HEK293 (cell line): ENCODE measurements around the gene CPAMD8.

Source experiments
- CTCF ChIA-PET: fragments of 350-600 bp; formaldehyde crosslinking; extraction: SDS; loops from one replicate; lab custom pipeline; 2021; ENCODE audit warnings: antibody characterized with exemption; lab: Yijun Ruan, JAX
- POLR2A ChIA-PET: fragments of 300-600 bp; formaldehyde crosslinking; extraction: SDS; loops from one replicate; lab custom pipeline; 2020; ENCODE audit warnings: antibody characterized with exemption, inconsistent platforms; lab: Yijun Ruan, JAX
- H3K27ac ChIP-seq: fragments of 200-500 bp; sonication (Bioruptor generic); 2 replicates; pipeline ENCODE4 v1.5.1; 2014; ENCODE audit warnings: low read depth, low read length, control low read depth, inconsistent platforms; ENCODE audit errors: extremely low read depth
- H3K36me3 ChIP-seq, 2 experiments: fragments of 200-500 bp in 1 of 2; sonication (Bioruptor generic) in 1 of 2; 1 replicate in 1 of 2; 2 replicates in 1 of 2; pipeline ENCODE4 v1.5.1; 2014 to 2017; ENCODE audit warnings: inconsistent platforms in 2 of 2, low read length in 2 of 2; ENCODE audit not compliant: control insufficient read depth in 2 of 2, insufficient read depth in 1 of 2
- H3K4me1 ChIP-seq: fragments of 200-500 bp; sonication (Bioruptor generic); 2 replicates; pipeline ENCODE4 v1.5.1; 2014; ENCODE audit warnings: mild to moderate bottlenecking, low read length, inconsistent platforms; ENCODE audit not compliant: control insufficient read depth, insufficient read depth
- H3K4me3 ChIP-seq: 2 replicates; pipeline ENCODE4 v1.5.1; 2011; ENCODE audit warnings: low read depth, mild to moderate bottlenecking, control low read depth, low read length, moderate library complexity
- H3K9me3 ChIP-seq: fragments of 200-500 bp; sonication (Bioruptor generic); 2 replicates; pipeline ENCODE4 v1.5.1; 2014; ENCODE audit warnings: low read depth, low read length, inconsistent platforms; ENCODE audit not compliant: control insufficient read depth, insufficient read depth
- GFI1B ChIP-seq: fragments of 450-650 bp; formaldehyde crosslinking; IDR thresholded peaks from 2 replicates; pipeline ENCODE4 v1.5.1; 2016; ENCODE audit warnings: missing biosample characterization, missing genetic modification characterization
- KLF10 ChIP-seq: fragments of 450-650 bp; IDR thresholded peaks from 2 replicates; pipeline ENCODE4 v1.5.1; 2018; ENCODE audit warnings: missing biosample characterization, mild to moderate bottlenecking, missing genetic modification characterization
- ZBTB10 ChIP-seq: fragments of 450-650 bp; formaldehyde crosslinking; IDR thresholded peaks from 2 replicates; pipeline ENCODE4 v1.5.1; 2016; ENCODE audit warnings: missing biosample characterization, missing genetic modification characterization
- ZBTB21 ChIP-seq: fragments of 450-650 bp; formaldehyde crosslinking; IDR thresholded peaks from 2 replicates; pipeline ENCODE4 v1.5.1; 2017; ENCODE audit warnings: missing biosample characterization, missing genetic modification characterization
- ZIC2 ChIP-seq: fragments of 450-650 bp; formaldehyde crosslinking; IDR thresholded peaks from 2 replicates; pipeline ENCODE4 v1.5.1; 2016; ENCODE audit warnings: missing biosample characterization, missing genetic modification characterization
- ZNF112 ChIP-seq: fragments of 450-650 bp; formaldehyde crosslinking; IDR thresholded peaks from 2 replicates; pipeline ENCODE4 v1.5.0; 2017; ENCODE audit warnings: missing biosample characterization, missing genetic modification characterization
- ZNF146 ChIP-seq: fragments of 450-650 bp; formaldehyde crosslinking; IDR thresholded peaks from 2 replicates; pipeline ENCODE4 v1.5.1; 2016; ENCODE audit warnings: missing biosample characterization, missing genetic modification characterization
- ZNF211 ChIP-seq: fragments of 450-650 bp; formaldehyde crosslinking; IDR thresholded peaks from 2 replicates; pipeline ENCODE4 v1.5.1; 2016; ENCODE audit warnings: low read depth, missing biosample characterization, missing genetic modification characterization
- ZNF324 ChIP-seq: fragments of 450-650 bp; formaldehyde crosslinking; IDR thresholded peaks from 2 replicates; pipeline ENCODE4 v1.5.1; 2016; ENCODE audit warnings: missing biosample characterization, missing genetic modification characterization
- ZNF341 ChIP-seq: fragments of 450-650 bp; formaldehyde crosslinking; IDR thresholded peaks from 2 replicates; pipeline ENCODE4; 2016; ENCODE audit warnings: low read depth, missing biosample characterization, missing genetic modification characterization
- ZNF426 ChIP-seq: fragments of 450-650 bp; formaldehyde crosslinking; IDR thresholded peaks from 2 replicates; pipeline ENCODE4 v1.5.1; 2017; ENCODE audit warnings: missing biosample characterization, missing genetic modification characterization, mild to moderate bottlenecking, inconsistent platforms, moderate library complexity
- ZNF558 ChIP-seq: fragments of 450-650 bp; formaldehyde crosslinking; IDR thresholded peaks from 2 replicates; pipeline ENCODE4 v1.5.1; 2016; ENCODE audit warnings: missing biosample characterization, missing genetic modification characterization
- ZNF560 ChIP-seq: fragments of 450-650 bp; formaldehyde crosslinking; IDR thresholded peaks from 2 replicates; pipeline ENCODE4 v1.5.1; 2017; ENCODE audit warnings: missing biosample characterization, missing genetic modification characterization, borderline replicate concordance
- ZNF600 ChIP-seq: fragments of 450-650 bp; formaldehyde crosslinking; IDR thresholded peaks from 2 replicates; pipeline ENCODE4 v1.5.1; 2016; ENCODE audit warnings: missing biosample characterization, missing genetic modification characterization
- ZNF623 ChIP-seq: fragments of 450-650 bp; formaldehyde crosslinking; IDR thresholded peaks from 2 replicates; pipeline ENCODE4 v1.5.1; 2016; ENCODE audit warnings: missing biosample characterization, missing genetic modification characterization
- ZNF677 ChIP-seq: fragments of 450-650 bp; IDR thresholded peaks from 2 replicates; pipeline ENCODE4 v1.5.0; 2018; ENCODE audit warnings: missing biosample characterization, mild to moderate bottlenecking, missing genetic modification characterization, moderate library complexity
- ZNF776 ChIP-seq: fragments of 450-650 bp; formaldehyde crosslinking; IDR thresholded peaks from 2 replicates; pipeline ENCODE4 v1.5.0; 2017; ENCODE audit warnings: missing biosample characterization, missing genetic modification characterization, borderline replicate concordance
- ZNF837 ChIP-seq: fragments of 450-650 bp; formaldehyde crosslinking; IDR thresholded peaks from 2 replicates; pipeline ENCODE4 v1.5.1; 2016; ENCODE audit warnings: missing biosample characterization, missing genetic modification characterization
- TF ChIP-seq, protein P1 (sequence below): fragments of 450-650 bp; formaldehyde crosslinking; IDR thresholded peaks from 2 replicates; pipeline ENCODE4 v1.5.1; 2017; ENCODE audit warnings: missing biosample characterization, missing genetic modification characterization
- TF ChIP-seq, protein P2 (sequence below): fragments of 450-650 bp; formaldehyde crosslinking; IDR thresholded peaks from 2 replicates; pipeline ENCODE4 v1.5.1; 2016; ENCODE audit warnings: missing biosample characterization, missing genetic modification characterization

Gene CPAMD8

GRCh38 chr19:16868423-16869130, 158.0 kb downstream of the CPAMD8 start:
- Histone ChIP-seq H3K9me3 (no peaks in the 10 kb centered on the region), H3K27ac (no peak overlapping the region), H3K36me3 (peaks cover 16 to 88% of the 10 kb centered on the region in 2 experiments; a peak in 2 of 3 replicates), H3K4me1 (no peaks in the 10 kb centered on the region), H3K4me3 (no peak overlapping the region)
- ChIA-PET POLR2A (no interaction called here), CTCF (no interaction called here)
- no peak for TF ChIP-seq ZNF341
- no peak for TF ChIP-seq ZNF837 (tag by site-specific recombination)
- TF ChIP-seq ZNF623 (tag by site-specific recombination), result peak; percentile 93

- H3K27ac ChIP-seq, result no peak overlapping the region
- POLR2A ChIA-PET, result no interaction called here
- CTCF ChIA-PET, result no interaction called here
- no peaks in the 10 kb centered on the region for H3K9me3 ChIP-seq
- no peak overlapping the region for H3K4me3 ChIP-seq
- peaks cover 16 to 89% of the 10 kb centered on the region in 2 experiments; a peak in 2 of 3 replicates for H3K36me3 ChIP-seq
- no peaks in the 10 kb centered on the region for H3K4me1 ChIP-seq
- TF ChIP-seq ZIC2 (tag by site-specific recombination) (0 out of 2 replicates have a peak, but pooled peaks have one; percentile 5), ZNF558 (tag by site-specific recombination) (no peak)
Observed at GRCh38 chr19:16867211-16867610, 159.4 kb downstream of the CPAMD8 start.

DNA sequence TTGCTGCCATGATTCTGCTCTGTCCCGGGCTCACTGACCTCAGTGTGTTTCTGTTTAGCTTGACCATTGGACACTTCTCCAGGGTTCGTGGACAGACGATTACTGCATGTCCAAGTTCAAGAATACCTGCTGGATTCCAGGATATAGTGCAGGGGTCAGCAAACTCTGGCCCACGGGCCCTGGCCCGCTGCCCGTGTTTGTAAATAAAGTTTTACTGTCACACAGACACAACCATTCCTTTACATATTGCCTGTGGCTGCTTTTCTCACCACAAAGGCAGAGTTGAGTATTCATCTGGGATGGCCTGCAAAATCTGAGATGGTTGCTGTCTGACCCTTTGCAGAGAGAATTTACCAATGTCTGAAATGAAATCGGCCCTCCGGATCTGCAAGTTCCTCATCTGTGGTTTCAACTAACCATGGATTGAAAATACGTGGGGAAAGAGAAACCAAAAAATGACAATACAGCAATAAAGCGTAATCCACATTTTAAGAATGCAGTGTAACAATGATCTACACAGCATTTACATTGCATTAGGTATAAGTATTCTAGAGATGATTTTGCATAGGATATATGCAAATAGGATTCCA, 163.7 kb downstream of the CPAMD8 start:
- Histone ChIP-seq H3K4me3 (no peak overlapping the region), H3K36me3 (peaks cover 11 to 83% of the 10 kb centered on the region in 2 experiments; a peak in 2 of 3 replicates), H3K27ac (no peak overlapping the region), H3K9me3 (no peaks in the 10 kb centered on the region), H3K4me1 (no peaks in the 10 kb centered on the region)
- ChIA-PET CTCF (interaction anchor here (0.6 kb wide), 1 partner anchor 147 kb away, joined by 4 read pairs; no protein-coding TSS in a partner anchor), POLR2A (no interaction called here)
- no peak for TF ChIP-seq ZNF426 (tag by site-specific recombination)
- no peak for TF ChIP-seq ZNF776 (tag by site-specific recombination)
- no peak for TF ChIP-seq ZNF146 (tag by site-specific recombination)
- no peak for TF ChIP-seq ZNF600
- TF ChIP-seq ZNF211, result no peak
- no peak for TF ChIP-seq ZNF324 (tag by site-specific recombination)
- no peak for TF ChIP-seq ZBTB21 (tag by site-specific recombination)
- no peak for TF ChIP-seq GFI1B (tag by site-specific recombination)
- TF ChIP-seq KLF10 (tag by site-specific recombination), result no peak
- TF ChIP-seq ZBTB10 (tag by site-specific recombination), result no peak
- TF ChIP-seq, protein P1, sequence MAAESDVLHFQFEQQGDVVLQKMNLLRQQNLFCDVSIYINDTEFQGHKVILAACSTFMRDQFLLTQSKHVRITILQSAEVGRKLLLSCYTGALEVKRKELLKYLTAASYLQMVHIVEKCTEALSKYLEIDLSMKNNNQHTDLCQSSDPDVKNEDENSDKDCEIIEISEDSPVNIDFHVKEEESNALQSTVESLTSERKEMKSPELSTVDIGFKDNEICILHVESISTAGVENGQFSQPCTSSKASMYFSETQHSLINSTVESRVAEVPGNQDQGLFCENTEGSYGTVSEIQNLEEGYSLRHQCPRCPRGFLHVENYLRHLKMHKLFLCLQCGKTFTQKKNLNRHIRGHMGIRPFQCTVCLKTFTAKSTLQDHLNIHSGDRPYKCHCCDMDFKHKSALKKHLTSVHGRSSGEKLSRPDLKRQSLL (tag by site-specific recombination), result no peak
- TF ChIP-seq ZNF112, result no peak
- no peak for TF ChIP-seq ZNF677
- TF ChIP-seq ZNF560, result no peak
- TF ChIP-seq, protein P2, sequence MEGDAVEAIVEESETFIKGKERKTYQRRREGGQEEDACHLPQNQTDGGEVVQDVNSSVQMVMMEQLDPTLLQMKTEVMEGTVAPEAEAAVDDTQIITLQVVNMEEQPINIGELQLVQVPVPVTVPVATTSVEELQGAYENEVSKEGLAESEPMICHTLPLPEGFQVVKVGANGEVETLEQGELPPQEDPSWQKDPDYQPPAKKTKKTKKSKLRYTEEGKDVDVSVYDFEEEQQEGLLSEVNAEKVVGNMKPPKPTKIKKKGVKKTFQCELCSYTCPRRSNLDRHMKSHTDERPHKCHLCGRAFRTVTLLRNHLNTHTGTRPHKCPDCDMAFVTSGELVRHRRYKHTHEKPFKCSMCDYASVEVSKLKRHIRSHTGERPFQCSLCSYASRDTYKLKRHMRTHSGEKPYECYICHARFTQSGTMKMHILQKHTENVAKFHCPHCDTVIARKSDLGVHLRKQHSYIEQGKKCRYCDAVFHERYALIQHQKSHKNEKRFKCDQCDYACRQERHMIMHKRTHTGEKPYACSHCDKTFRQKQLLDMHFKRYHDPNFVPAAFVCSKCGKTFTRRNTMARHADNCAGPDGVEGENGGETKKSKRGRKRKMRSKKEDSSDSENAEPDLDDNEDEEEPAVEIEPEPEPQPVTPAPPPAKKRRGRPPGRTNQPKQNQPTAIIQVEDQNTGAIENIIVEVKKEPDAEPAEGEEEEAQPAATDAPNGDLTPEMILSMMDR (tag by site-specific recombination), result no peak
